ENCODE results near the gene LCLAT1. TPM values are rescaled to one million over a fixed set of nuclear protein-coding genes. Genes with fewer than 3 reads are reported as not detected.

Gene LCLAT1
- total RNA-seq, 4 donors from 2014 or later, result 24.9 to 62.9 (median 36.3) TPM

- WGBS, result 90% methylated on average over 5 of the region's 11 CpGs
- TF ChIP-seq, protein P1, sequence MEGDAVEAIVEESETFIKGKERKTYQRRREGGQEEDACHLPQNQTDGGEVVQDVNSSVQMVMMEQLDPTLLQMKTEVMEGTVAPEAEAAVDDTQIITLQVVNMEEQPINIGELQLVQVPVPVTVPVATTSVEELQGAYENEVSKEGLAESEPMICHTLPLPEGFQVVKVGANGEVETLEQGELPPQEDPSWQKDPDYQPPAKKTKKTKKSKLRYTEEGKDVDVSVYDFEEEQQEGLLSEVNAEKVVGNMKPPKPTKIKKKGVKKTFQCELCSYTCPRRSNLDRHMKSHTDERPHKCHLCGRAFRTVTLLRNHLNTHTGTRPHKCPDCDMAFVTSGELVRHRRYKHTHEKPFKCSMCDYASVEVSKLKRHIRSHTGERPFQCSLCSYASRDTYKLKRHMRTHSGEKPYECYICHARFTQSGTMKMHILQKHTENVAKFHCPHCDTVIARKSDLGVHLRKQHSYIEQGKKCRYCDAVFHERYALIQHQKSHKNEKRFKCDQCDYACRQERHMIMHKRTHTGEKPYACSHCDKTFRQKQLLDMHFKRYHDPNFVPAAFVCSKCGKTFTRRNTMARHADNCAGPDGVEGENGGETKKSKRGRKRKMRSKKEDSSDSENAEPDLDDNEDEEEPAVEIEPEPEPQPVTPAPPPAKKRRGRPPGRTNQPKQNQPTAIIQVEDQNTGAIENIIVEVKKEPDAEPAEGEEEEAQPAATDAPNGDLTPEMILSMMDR (IDR thresholded peaks at IDR 0.05), result no peak
- TF ChIP-seq POLR2A (IDR thresholded peaks at IDR 0.05; ENCODE audit: low read depth), result no peak
- no peak for TF ChIP-seq EP300 (IDR thresholded peaks at IDR 0.05)
- no peak for TF ChIP-seq POLR2AphosphoS5 (IDR thresholded peaks at IDR 0.05)
- DNase-seq (ENCODE audit: extremely low spot score), result peak; percentile 88
- H3K4me1 ChIP-seq, result no peaks in the 10 kb centered on the region
- no peaks in the 10 kb centered on the region for H3K27me3 ChIP-seq
- no peak overlapping the region for H3K4me3 ChIP-seq
- H3K9me3 ChIP-seq, result no peaks in the 10 kb centered on the region
- intact Hi-C loops (cut with DNase I), result no loop called here
- no peak overlapping the region for H3K27ac ChIP-seq (replicated peaks in 1 of 4)
- H3K36me3 ChIP-seq, result no peaks in the 10 kb centered on the region
Observed at GRCh38 chr2:30678410-30679137, 231.5 kb downstream of the LCLAT1 start.

DNA sequence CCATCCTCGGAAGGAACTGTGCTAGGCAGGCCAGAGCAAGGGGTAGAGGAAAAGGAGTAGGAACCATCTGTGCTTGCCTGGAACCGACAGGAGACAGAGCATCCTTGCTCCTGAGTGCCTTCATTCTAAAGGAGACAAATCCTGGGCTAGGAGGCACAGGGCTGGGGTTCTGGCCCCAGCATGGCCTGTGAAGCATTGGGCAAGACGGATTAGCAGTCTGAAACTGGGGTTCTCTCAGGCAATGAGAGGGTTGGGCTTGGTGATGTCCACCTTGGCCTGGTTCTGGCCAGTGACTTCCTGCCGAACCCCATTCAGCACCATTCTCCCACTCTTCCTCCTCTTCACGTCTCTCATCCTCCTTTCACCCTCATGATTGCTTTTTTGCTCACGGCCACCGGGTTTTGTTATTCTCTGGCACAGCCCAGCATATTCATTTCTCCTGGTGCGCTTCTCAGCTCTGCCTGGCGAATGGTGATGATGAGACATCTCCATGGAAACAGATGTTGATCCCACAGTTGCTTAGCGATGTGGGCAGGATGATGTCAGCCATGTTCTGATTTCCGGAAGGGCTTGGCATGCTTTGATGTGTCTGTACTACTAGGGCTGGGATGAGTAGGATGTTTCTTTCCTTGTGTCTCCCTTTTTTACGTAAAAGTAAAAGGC, 232.5 kb downstream of the LCLAT1 start:
- Histone ChIP-seq H3K9me3 (no peaks in the 10 kb centered on the region), H3K27ac (replicated peaks in 1 of 4) (no peak overlapping the region), H3K36me3 (no peaks in the 10 kb centered on the region), H3K4me3 (no peak overlapping the region), H3K4me1 (no peaks in the 10 kb centered on the region), H3K27me3 (no peaks in the 10 kb centered on the region)
- intact Hi-C loops (cut with DNase I), result no loop called here
- peak; percentile 89 for DNase-seq (ENCODE audit: extremely low spot score)
- TF ChIP-seq, protein P1 (IDR thresholded peaks at IDR 0.05), result no peak
- TF ChIP-seq EP300 (IDR thresholded peaks at IDR 0.05) (no peak), POLR2AphosphoS5 (IDR thresholded peaks at IDR 0.05) (no peak), POLR2A (IDR thresholded peaks at IDR 0.05; ENCODE audit: low read depth) (no peak)
- 84% methylated on average over 12 of the region's 12 CpGs for WGBS

GRCh38 chr2:30680121-30680520, 233.1 kb downstream of the LCLAT1 start:
- 96% methylated on average over 3 of the region's 3 CpGs for WGBS
- H3K27me3 ChIP-seq, result no peaks in the 10 kb centered on the region
- no peak overlapping the region for H3K4me3 ChIP-seq
- intact Hi-C loops (cut with DNase I), result no loop called here
- H3K36me3 ChIP-seq, result no peaks in the 10 kb centered on the region
- no peak for TF ChIP-seq POLR2AphosphoS5 (IDR thresholded peaks at IDR 0.05)
- TF ChIP-seq POLR2A (IDR thresholded peaks at IDR 0.05; ENCODE audit: low read depth), result no peak
- TF ChIP-seq, protein P1 (IDR thresholded peaks at IDR 0.05), result no peak
- no peak for TF ChIP-seq EP300 (IDR thresholded peaks at IDR 0.05)
- peak overlapping the region in 1 of 4 donors; percentile 27 for H3K27ac ChIP-seq (replicated peaks in 1 of 4)
- H3K4me1 ChIP-seq, result no peaks in the 10 kb centered on the region
- H3K9me3 ChIP-seq, result no peaks in the 10 kb centered on the region
- DNase-seq (ENCODE audit: extremely low spot score), result peak; percentile 79

DNA sequence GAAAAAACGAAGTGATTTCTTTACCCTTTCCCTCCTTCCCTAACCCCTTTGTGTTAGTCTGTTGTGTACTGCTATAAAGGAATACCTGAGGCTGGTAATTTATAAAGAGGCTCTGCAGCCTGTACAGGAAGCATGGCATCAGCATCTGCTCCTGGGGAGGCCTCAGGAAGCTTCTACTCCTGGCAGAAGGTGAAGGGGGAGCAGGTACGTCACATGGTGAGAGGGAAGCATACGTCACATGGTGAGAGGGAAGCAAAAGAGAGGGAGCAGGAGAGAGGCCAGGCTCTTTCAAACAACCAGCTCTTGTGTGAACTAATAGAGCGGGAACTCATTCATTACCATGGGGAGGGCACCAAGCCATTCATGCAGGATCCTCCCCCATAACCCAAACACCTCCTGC, 234.0 kb downstream of the LCLAT1 start:
- intact Hi-C loops (cut with DNase I), result no loop called here
- H3K27me3 ChIP-seq, result no peaks in the 10 kb centered on the region
- TF ChIP-seq, protein P1 (IDR thresholded peaks at IDR 0.05), result no peak
- TF ChIP-seq POLR2A (IDR thresholded peaks at IDR 0.05; ENCODE audit: low read depth) (no peak), POLR2AphosphoS5 (IDR thresholded peaks at IDR 0.05) (no peak), EP300 (IDR thresholded peaks at IDR 0.05) (no peak)
- peaks cover under 1 to 9% (median 6%) of the 10 kb centered on the region in 4 donors for H3K4me1 ChIP-seq
- WGBS, result 93% methylated on average over 4 of the region's 4 CpGs
- H3K4me3 ChIP-seq, result no peak overlapping the region
- DNase-seq (ENCODE audit: extremely low spot score), result peak; percentile 80
- H3K9me3 ChIP-seq, result no peaks in the 10 kb centered on the region
- no peaks in the 10 kb centered on the region for H3K36me3 ChIP-seq
- H3K27ac ChIP-seq (replicated peaks in 1 of 4), result no peak overlapping the region
